ENCODE results near the gene LAD1. TPM values are rescaled to one million over a fixed set of nuclear protein-coding genes. Genes with fewer than 3 reads are reported as not detected.
A peak's percentile ranks its signal among the peaks of the same experiment; 100 is the strongest.

Gene LAD1
- total and polyA plus RNA-seq, 8 donors = 11.5 to 37.6 (median 12.0) TPM

DNA sequence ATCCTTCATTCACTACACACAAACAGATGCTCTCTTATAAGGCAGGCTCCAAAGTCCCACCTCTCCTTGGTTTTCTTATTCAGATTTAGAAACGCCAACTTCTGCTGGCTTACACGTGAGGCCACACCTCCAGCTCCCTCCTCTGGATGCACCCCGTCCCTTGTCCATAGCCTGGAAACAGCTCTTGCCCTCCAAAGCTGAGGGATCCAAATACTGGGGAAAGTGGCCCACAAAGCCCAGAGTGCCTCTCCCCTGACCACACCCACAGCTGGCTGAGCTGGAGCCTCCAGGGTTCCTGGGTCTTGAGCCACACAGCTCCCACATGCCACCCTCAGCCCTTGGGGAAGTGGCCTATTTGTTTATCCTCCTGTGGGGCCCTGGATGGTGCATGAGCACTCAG lies 4.5 kb downstream of the LAD1 start:
- Histone ChIP-seq H3K4me3 (no peak overlapping the region), H3K9me3 (no peaks in the 10 kb centered on the region), H3K4me1 (no peaks in the 10 kb centered on the region), H3K36me3 (no peaks in the 10 kb centered on the region), H3K27ac (no peak overlapping the region), H3K27me3 (peaks cover 10 to 25% of the 10 kb centered on the region in 2 donors)
- intact Hi-C loops (cut with DNase I) = no loop called here
- DNase-seq = peak in 1 of 4 donors; percentile 36
- no peak for ATAC-seq
- TF ChIP-seq, protein P1, sequence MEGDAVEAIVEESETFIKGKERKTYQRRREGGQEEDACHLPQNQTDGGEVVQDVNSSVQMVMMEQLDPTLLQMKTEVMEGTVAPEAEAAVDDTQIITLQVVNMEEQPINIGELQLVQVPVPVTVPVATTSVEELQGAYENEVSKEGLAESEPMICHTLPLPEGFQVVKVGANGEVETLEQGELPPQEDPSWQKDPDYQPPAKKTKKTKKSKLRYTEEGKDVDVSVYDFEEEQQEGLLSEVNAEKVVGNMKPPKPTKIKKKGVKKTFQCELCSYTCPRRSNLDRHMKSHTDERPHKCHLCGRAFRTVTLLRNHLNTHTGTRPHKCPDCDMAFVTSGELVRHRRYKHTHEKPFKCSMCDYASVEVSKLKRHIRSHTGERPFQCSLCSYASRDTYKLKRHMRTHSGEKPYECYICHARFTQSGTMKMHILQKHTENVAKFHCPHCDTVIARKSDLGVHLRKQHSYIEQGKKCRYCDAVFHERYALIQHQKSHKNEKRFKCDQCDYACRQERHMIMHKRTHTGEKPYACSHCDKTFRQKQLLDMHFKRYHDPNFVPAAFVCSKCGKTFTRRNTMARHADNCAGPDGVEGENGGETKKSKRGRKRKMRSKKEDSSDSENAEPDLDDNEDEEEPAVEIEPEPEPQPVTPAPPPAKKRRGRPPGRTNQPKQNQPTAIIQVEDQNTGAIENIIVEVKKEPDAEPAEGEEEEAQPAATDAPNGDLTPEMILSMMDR (IDR thresholded peaks at IDR 0.05) = no peak

DNA sequence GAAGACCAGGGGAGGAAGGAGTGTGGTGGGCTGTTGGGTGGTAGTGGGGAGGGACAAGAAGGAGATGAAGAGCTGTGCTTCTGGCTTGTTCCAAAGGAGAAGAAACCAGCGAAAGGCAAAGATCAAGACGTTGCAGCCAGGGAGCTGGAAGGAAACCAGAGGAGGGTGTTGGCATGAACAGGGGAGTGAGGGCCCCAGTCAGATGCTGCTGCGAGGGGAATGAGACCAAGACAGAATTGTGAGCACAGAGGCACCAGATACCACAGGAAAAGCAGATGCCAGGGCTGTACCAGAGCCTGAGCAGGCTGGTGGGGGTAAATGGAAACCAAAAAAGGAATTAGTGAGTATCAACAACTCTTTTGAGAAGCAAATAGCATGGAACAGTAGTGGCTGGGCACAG lies 6.0 kb downstream of the LAD1 start:
- DNase-seq = peak in 1 of 4 donors; percentile 5
- Histone ChIP-seq H3K4me1 (no peaks in the 10 kb centered on the region), H3K36me3 (no peaks in the 10 kb centered on the region), H3K27me3 (peaks cover 0 to 10% of the 10 kb centered on the region in 2 donors), H3K4me3 (no peak overlapping the region), H3K27ac (no peak overlapping the region), H3K9me3 (no peaks in the 10 kb centered on the region)
- TF ChIP-seq, protein P1 (IDR thresholded peaks at IDR 0.05) = no peak
- intact Hi-C loops (cut with DNase I) = no loop called here
- ATAC-seq = no peak

DNA sequence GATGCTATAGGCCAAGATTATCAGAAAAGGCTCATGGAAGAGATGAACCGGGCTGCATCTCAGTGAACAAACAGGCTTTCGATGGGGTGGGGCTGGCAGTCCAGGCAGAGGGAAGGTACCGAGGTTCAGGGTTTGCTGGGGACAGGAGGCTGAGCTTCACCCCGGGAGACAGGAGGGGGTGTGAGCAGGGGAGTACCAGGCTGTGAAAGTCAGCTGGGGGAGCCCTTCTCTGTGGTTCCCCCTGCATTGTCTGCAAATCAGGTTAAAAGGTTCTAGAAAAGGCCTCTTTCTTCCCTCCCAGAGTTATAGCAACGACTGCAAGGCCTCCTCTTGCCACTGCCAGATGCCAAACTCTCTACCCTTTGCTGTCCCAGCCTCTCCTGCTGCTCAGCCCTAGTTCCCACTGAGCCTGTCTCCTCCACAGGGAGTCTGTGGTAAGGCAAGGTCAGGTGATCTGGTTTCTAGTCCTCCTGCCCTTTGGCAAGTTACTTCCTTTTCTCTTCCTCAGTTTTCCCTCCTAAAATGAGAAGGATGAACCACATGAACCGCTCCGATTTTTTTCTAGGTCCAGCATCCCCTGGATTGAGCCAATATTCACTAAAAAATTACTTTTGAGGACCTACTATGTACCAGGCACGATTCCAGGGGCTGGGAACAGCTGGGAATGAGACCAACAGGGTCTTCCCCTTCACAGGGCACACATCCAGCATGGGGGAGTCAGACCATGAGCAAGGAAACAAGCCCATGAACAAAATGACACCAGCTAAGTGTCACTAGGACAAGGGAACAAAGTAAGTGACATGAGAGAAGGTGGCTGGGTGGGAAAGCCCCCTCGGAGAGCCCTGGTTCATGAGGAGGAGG lies 7.2 kb downstream of the LAD1 start:
- Histone ChIP-seq H3K36me3 (peaks cover 0 to 8% of the 10 kb centered on the region in 2 donors), H3K9me3 (no peaks in the 10 kb centered on the region), H3K4me3 (no peak overlapping the region), H3K27me3 (peaks cover 0 to 1% of the 10 kb centered on the region in 2 donors), H3K4me1 (no peaks in the 10 kb centered on the region), H3K27ac (no peak overlapping the region)
- no peak for ATAC-seq
- DNase-seq = no peak
- TF ChIP-seq, protein P1 (IDR thresholded peaks at IDR 0.05) = no peak
- intact Hi-C loops (cut with DNase I) = no loop called here

DNA sequence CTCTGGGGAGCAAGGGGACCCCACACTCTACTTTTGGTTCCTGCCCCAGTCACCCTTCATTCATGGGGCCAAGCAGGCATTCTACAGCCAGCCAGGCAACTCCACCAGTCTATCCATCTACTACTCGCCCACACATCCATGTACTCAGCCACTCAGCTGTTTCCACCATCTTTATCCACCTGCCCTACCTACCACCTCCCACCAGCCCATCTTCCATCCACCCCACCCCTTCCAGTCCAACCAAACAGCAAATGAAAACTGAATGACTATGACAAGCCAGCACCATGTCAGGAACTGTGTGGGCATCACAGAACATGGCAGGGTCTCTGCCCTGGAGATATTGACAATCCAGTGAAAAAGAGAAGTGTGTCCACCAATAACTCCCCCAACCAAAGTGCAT lies 7.9 kb downstream of the LAD1 start:
- no peak for DNase-seq
- no peaks in the 10 kb centered on the region for H3K4me1 ChIP-seq
- TF ChIP-seq, protein P1 (IDR thresholded peaks at IDR 0.05) = no peak
- no peak for ATAC-seq
- H3K27ac ChIP-seq = no peak overlapping the region
- H3K9me3 ChIP-seq = no peaks in the 10 kb centered on the region
- H3K27me3 ChIP-seq = no peaks in the 10 kb centered on the region
- H3K36me3 ChIP-seq = peaks cover 0 to 12% of the 10 kb centered on the region in 2 donors
- no peak overlapping the region for H3K4me3 ChIP-seq
- intact Hi-C loops (cut with DNase I) = no loop called here

DNA sequence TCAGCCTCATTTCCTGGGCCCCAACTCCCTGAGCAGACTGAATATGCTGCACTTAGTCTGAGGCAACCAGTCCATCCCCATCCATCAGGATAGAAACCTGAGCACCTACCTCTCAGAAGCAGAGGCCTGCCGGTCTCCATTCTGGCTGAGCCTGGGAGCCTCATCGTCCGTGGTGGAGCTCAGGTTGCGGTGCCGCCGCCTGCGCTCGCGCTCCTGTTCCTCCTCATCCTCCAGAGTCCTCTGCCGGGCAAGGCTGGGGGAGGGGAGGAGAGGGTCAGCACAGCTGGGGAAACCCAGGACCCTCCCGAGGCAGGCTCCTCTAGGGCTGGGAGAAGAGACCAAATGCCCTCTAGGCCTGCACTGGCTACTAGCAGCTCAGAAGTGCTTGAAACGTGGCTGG lies 10.1 kb downstream of the LAD1 start:
- peaks cover 0 to 6% of the 10 kb centered on the region in 2 donors for H3K27me3 ChIP-seq
- no peak overlapping the region for H3K4me3 ChIP-seq
- H3K9me3 ChIP-seq = no peaks in the 10 kb centered on the region
- H3K4me1 ChIP-seq = no peaks in the 10 kb centered on the region
- TF ChIP-seq, protein P1 (IDR thresholded peaks at IDR 0.05) = no peak
- intact Hi-C loops (cut with DNase I) = no loop called here
- peaks cover 0 to 12% of the 10 kb centered on the region in 2 donors for H3K36me3 ChIP-seq
- ATAC-seq (no peak), DNase-seq (peak in 1 of 4 donors; percentile 60)
- H3K27ac ChIP-seq = no peak overlapping the region

All from left lung (tissue), 10 donors.